ENCODE data around the gene ARHGAP44.
"Not testable (repeated sequence)": the region's sequence is repeated elsewhere in the genome, so short reads cannot be mapped to it uniquely, and the experiment has no call there.

Gene ARHGAP44

GRCh38 chr17:12955521-12955920, 166.2 kb downstream of the ARHGAP44 start:
- no peak overlapping the region for H3K4me3 Mint-ChIP-seq
- no peak overlapping the region for H3K27ac Mint-ChIP-seq
- H3K36me3 Mint-ChIP-seq = no peaks in the 10 kb centered on the region
- H3K4me1 Mint-ChIP-seq = no peaks in the 10 kb centered on the region
- no peaks in the 10 kb centered on the region for H3K9me3 Mint-ChIP-seq
- DNase-seq (ENCODE audit: low spot score in 2 of 2) (no peak), ATAC-seq (no peak)

GRCh38 chr17:12958786-12959185, 169.5 kb downstream of the ARHGAP44 start:
- DNase-seq (ENCODE audit: low spot score in 2 of 2) (no peak), ATAC-seq (no peak)
- no peaks in the 10 kb centered on the region for H3K4me1 Mint-ChIP-seq
- no peak overlapping the region for H3K27ac Mint-ChIP-seq
- H3K9me3 Mint-ChIP-seq = no peaks in the 10 kb centered on the region
- H3K36me3 Mint-ChIP-seq = no peaks in the 10 kb centered on the region
- H3K4me3 Mint-ChIP-seq = no peak overlapping the region

GRCh38 chr17:12959441-12959840, 170.1 kb downstream of the ARHGAP44 start:
- no peaks in the 10 kb centered on the region for H3K36me3 Mint-ChIP-seq
- ATAC-seq = no peak
- H3K9me3 Mint-ChIP-seq = no peaks in the 10 kb centered on the region
- H3K4me1 Mint-ChIP-seq = no peaks in the 10 kb centered on the region
- no peak overlapping the region for H3K27ac Mint-ChIP-seq
- no peak for DNase-seq (ENCODE audit: low spot score in 2 of 2)
- H3K4me3 Mint-ChIP-seq = no peak overlapping the region

GRCh38 chr17:12961655-12962054, 172.4 kb downstream of the ARHGAP44 start:
- DNase-seq (ENCODE audit: low spot score in 2 of 2) (no peak), ATAC-seq (no peak)
- no peaks in the 10 kb centered on the region for H3K9me3 Mint-ChIP-seq
- H3K27ac Mint-ChIP-seq = no peak overlapping the region
- H3K36me3 Mint-ChIP-seq = no peaks in the 10 kb centered on the region
- H3K4me3 Mint-ChIP-seq = no peak overlapping the region
- no peaks in the 10 kb centered on the region for H3K4me1 Mint-ChIP-seq

GRCh38 chr17:12963505-12963904, 174.2 kb downstream of the ARHGAP44 start:
- Mint-ChIP-seq H3K4me3 (no peak overlapping the region), H3K4me1 (no peaks in the 10 kb centered on the region), H3K27ac (no peak overlapping the region), H3K9me3 (no peaks in the 10 kb centered on the region), H3K36me3 (no peaks in the 10 kb centered on the region)
- DNase-seq (ENCODE audit: low spot score in 2 of 2) = no peak
- peak; percentile 36 for ATAC-seq

- Mint-ChIP-seq H3K27ac (no peak overlapping the region), H3K4me3 (no peak overlapping the region), H3K9me3 (no peaks in the 10 kb centered on the region), H3K36me3 (no peaks in the 10 kb centered on the region), H3K4me1 (no peaks in the 10 kb centered on the region)
- ATAC-seq (no peak), DNase-seq (ENCODE audit: low spot score in 2 of 2) (no peak)
Measured at GRCh38 chr17:12964162-12964561, 174.9 kb downstream of the ARHGAP44 start.

GRCh38 chr17:12964840-12965239, 175.5 kb downstream of the ARHGAP44 start:
- H3K9me3 Mint-ChIP-seq = no peaks in the 10 kb centered on the region
- no peak overlapping the region for H3K27ac Mint-ChIP-seq
- no peak for DNase-seq (ENCODE audit: low spot score in 2 of 2)
- no peaks in the 10 kb centered on the region for H3K36me3 Mint-ChIP-seq
- H3K4me1 Mint-ChIP-seq = no peaks in the 10 kb centered on the region
- no peak overlapping the region for H3K4me3 Mint-ChIP-seq
- no peak for ATAC-seq

- H3K27ac Mint-ChIP-seq = no peak overlapping the region
- no peaks in the 10 kb centered on the region for H3K9me3 Mint-ChIP-seq
- ATAC-seq = no peak
- no peaks in the 10 kb centered on the region for H3K36me3 Mint-ChIP-seq
- no peak for DNase-seq (ENCODE audit: low spot score in 2 of 2)
- no peaks in the 10 kb centered on the region for H3K4me1 Mint-ChIP-seq
- H3K4me3 Mint-ChIP-seq = no peak overlapping the region
Measured at GRCh38 chr17:12965988-12966387, 176.7 kb downstream of the ARHGAP44 start.

- Mint-ChIP-seq H3K27ac (no peak overlapping the region), H3K4me3 (no peak overlapping the region), H3K4me1 (no peaks in the 10 kb centered on the region), H3K36me3 (no peaks in the 10 kb centered on the region), H3K9me3 (no peaks in the 10 kb centered on the region)
- no peak for ATAC-seq
- no peak for DNase-seq (ENCODE audit: low spot score in 2 of 2)
Measured at GRCh38 chr17:12966413-12966812, 177.1 kb downstream of the ARHGAP44 start.

GRCh38 chr17:12967962-12968361, 178.7 kb downstream of the ARHGAP44 start:
- Mint-ChIP-seq H3K9me3 (no peaks in the 10 kb centered on the region), H3K27ac (no peak overlapping the region), H3K4me3 (no peak overlapping the region), H3K4me1 (no peaks in the 10 kb centered on the region), H3K36me3 (no peaks in the 10 kb centered on the region)
- DNase-seq (ENCODE audit: low spot score in 2 of 2) = no peak
- no peak for ATAC-seq

GRCh38 chr17:12973496-12974004, 184.3 kb downstream of the ARHGAP44 start:
- H3K4me1 Mint-ChIP-seq = no peaks in the 10 kb centered on the region
- no peaks in the 10 kb centered on the region for H3K36me3 Mint-ChIP-seq
- peak; percentile 37 for ATAC-seq

GRCh38 chr17:12974005-12974531, 184.8 kb downstream of the ARHGAP44 start:
- no peak for DNase-seq (ENCODE audit: low spot score in 2 of 2)
- no peaks in the 10 kb centered on the region for H3K4me1 Mint-ChIP-seq
- H3K36me3 Mint-ChIP-seq = no peaks in the 10 kb centered on the region
- no peak overlapping the region for H3K27ac Mint-ChIP-seq
- H3K4me3 Mint-ChIP-seq = no peak overlapping the region
- H3K9me3 Mint-ChIP-seq = no peaks in the 10 kb centered on the region
- peak; percentile 31 for ATAC-seq

More at GRCh38 chr17:12973496-12974004, 184.3 kb downstream of the ARHGAP44 start:
- no peak overlapping the region for H3K27ac Mint-ChIP-seq
- DNase-seq (ENCODE audit: low spot score in 2 of 2) = no peak
- H3K4me3 Mint-ChIP-seq = no peak overlapping the region
- H3K9me3 Mint-ChIP-seq = no peaks in the 10 kb centered on the region

- H3K9me3 Mint-ChIP-seq = peaks cover under 1% of the 10 kb centered on the region
- H3K36me3 Mint-ChIP-seq = peaks cover 1% of the 10 kb centered on the region
- H3K4me1 Mint-ChIP-seq = peaks cover 3% of the 10 kb centered on the region
- DNase-seq (ENCODE audit: low spot score in 2 of 2) = no peak
- no peak overlapping the region for H3K4me3 Mint-ChIP-seq
- H3K27ac Mint-ChIP-seq = no peak overlapping the region
- no peak for ATAC-seq
Measured at GRCh38 chr17:12977008-12977751, 187.9 kb downstream of the ARHGAP44 start.

GRCh38 chr17:12978787-12979186, 189.5 kb downstream of the ARHGAP44 start:
- DNase-seq (ENCODE audit: low spot score in 2 of 2); ATAC-seq; H3K9me3 Mint-ChIP-seq; H3K36me3 Mint-ChIP-seq; H3K27ac Mint-ChIP-seq; H3K4me3 Mint-ChIP-seq; H3K4me1 Mint-ChIP-seq: not testable (repeated sequence)

- H3K4me1 Mint-ChIP-seq = peaks cover 9% of the 10 kb centered on the region
- no peak overlapping the region for H3K4me3 Mint-ChIP-seq
- DNase-seq (ENCODE audit: low spot score in 2 of 2) (no peak), ATAC-seq (no peak)
- peaks cover 4% of the 10 kb centered on the region for H3K36me3 Mint-ChIP-seq
- no peak overlapping the region for H3K27ac Mint-ChIP-seq
- peaks cover 2% of the 10 kb centered on the region for H3K9me3 Mint-ChIP-seq
Measured at GRCh38 chr17:12979246-12979645, 189.9 kb downstream of the ARHGAP44 start.

GRCh38 chr17:12979826-12980500, 190.7 kb downstream of the ARHGAP44 start:
- Mint-ChIP-seq H3K4me3 (no peak overlapping the region), H3K9me3 (peaks cover 2% of the 10 kb centered on the region), H3K27ac (no peak overlapping the region), H3K4me1 (peaks cover 9% of the 10 kb centered on the region), H3K36me3 (peaks cover 4% of the 10 kb centered on the region)
- DNase-seq (ENCODE audit: low spot score in 2 of 2) (no peak), ATAC-seq (no peak)

Measured in stimulated activated effector memory CD8-positive, alpha-beta T cell treated with anti-CD3 and anti-CD28 coated beads, Interleukin-12 subunit alpha, Interleukin-12 subunit beta, amount 100 ng/mL, for 72 hours (primary cell).